ENCODE data around the gene GID8.

The GID8 gene

DNA sequence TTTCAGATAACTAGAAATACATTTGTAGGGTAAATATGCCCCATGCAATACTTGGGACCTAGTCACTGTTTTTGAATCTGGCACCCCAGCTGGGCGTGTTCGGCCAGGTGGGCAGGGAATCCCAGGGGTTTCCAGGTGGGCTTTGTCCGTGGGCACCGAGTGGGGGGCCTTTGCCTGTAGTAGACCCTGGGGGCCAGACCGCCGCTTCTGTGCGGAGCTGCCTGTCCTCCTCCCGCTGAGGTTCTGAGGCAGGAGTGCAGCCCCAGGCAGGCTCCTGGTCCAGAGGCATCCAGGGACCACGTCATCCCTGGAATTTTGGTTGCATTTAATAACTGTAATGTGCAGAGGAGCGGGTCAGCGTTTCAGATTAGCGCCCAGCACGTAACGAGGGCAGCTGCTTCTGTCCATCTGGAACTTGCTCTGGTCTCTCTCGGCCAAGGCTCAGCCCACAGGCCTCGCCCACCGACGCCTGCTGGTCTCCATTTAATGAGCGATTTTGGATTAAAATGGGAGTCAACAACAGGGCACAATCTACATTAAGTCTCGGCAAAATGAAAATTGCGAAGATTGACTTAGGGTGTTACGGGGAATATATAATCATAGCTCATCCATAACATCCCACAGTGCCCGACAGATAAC is 56.0 kb downstream of the GID8 start:
- peaks cover 12% of the 10 kb centered on the region for H3K27me3 Mint-ChIP-seq
- H3K36me3 Mint-ChIP-seq (ENCODE audit: low read depth), result no peaks in the 10 kb centered on the region
- no peaks in the 10 kb centered on the region for H3K9me3 Mint-ChIP-seq
- peaks cover 3% of the 10 kb centered on the region for H3K4me1 Mint-ChIP-seq
- ATAC-seq, result no peak
- H3K27ac Mint-ChIP-seq, result no peak overlapping the region
- DNase-seq, result no peak
- H3K4me3 Mint-ChIP-seq, result no peak overlapping the region

DNA sequence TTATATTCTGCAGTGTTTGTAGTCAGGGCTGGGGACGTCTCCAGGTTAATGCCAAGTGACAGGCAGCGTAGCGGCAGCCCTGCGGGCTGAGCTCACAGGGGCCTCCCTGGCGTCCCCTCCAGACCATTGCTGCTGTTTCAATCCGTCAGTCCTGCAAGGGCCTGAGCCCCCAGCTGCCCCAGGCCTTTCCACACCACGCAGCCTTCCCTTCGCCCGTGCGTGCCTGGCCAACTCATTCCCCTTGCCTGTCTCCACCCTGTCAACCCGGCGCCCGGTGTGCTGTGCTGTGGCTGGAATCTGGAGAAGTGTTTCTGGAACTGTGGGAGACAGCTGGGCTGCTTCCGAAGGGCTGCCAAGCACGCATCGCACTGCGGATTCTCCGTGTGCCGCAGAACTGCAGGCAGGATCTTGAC is 56.9 kb downstream of the GID8 start:
- Mint-ChIP-seq H3K4me1 (no peaks in the 10 kb centered on the region), H3K9me3 (no peaks in the 10 kb centered on the region), H3K4me3 (no peak overlapping the region), H3K27ac (no peak overlapping the region), H3K27me3 (peaks cover 21% of the 10 kb centered on the region), H3K36me3 (ENCODE audit: low read depth) (no peaks in the 10 kb centered on the region)
- ATAC-seq (no peak), DNase-seq (no peak)

GRCh38 chr20:62995481-62995880 is 57.5 kb downstream of the GID8 start:
- H3K4me1 Mint-ChIP-seq, result no peaks in the 10 kb centered on the region
- no peaks in the 10 kb centered on the region for H3K9me3 Mint-ChIP-seq
- ATAC-seq (no peak), DNase-seq (no peak)
- H3K36me3 Mint-ChIP-seq (ENCODE audit: low read depth), result no peaks in the 10 kb centered on the region
- no peak overlapping the region for H3K27ac Mint-ChIP-seq
- no peak overlapping the region for H3K4me3 Mint-ChIP-seq
- peaks cover 26% of the 10 kb centered on the region for H3K27me3 Mint-ChIP-seq

- no peaks in the 10 kb centered on the region for H3K36me3 Mint-ChIP-seq (ENCODE audit: low read depth)
Measured at GRCh38 chr20:62995898-62996595, 58.1 kb downstream of the GID8 start.

DNA sequence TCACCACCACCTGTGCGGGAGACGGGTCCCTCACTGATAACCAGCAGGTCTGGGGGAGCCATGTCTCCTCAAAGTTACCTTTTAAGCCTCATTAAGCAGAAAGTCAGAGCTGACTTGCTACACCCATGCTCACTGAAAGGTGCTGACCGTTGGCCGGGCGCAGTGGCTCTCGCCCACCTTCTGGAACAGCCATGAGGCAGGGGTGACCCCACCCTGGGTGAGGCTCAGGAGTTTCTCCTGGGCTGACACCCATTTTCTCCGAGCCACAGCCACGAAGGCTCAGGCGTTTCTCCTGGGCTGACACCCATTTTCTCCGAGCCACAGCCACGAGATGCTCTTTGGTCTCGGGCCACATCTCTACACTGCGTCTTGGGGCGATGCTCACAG is 58.6 kb downstream of the GID8 start:
- no peak overlapping the region for H3K27ac Mint-ChIP-seq
- H3K27me3 Mint-ChIP-seq, result peaks cover 36% of the 10 kb centered on the region
- H3K4me3 Mint-ChIP-seq, result no peak overlapping the region
- H3K4me1 Mint-ChIP-seq, result no peaks in the 10 kb centered on the region
- DNase-seq, result no peak
- H3K36me3 Mint-ChIP-seq (ENCODE audit: low read depth), result no peaks in the 10 kb centered on the region
- H3K9me3 Mint-ChIP-seq, result no peaks in the 10 kb centered on the region
- ATAC-seq, result no peak

More at GRCh38 chr20:62995898-62996595, 58.1 kb downstream of the GID8 start:
- Mint-ChIP-seq H3K27ac (no peak overlapping the region), H3K4me3 (no peak overlapping the region), H3K27me3 (peaks cover 31% of the 10 kb centered on the region), H3K9me3 (no peaks in the 10 kb centered on the region), H3K4me1 (no peaks in the 10 kb centered on the region)
- ATAC-seq (no peak), DNase-seq (no peak)

- ATAC-seq (no peak), DNase-seq (no peak)
- H3K27me3 Mint-ChIP-seq, result peaks cover 44% of the 10 kb centered on the region
- no peaks in the 10 kb centered on the region for H3K4me1 Mint-ChIP-seq
- H3K27ac Mint-ChIP-seq, result no peak overlapping the region
- no peaks in the 10 kb centered on the region for H3K36me3 Mint-ChIP-seq (ENCODE audit: low read depth)
- H3K4me3 Mint-ChIP-seq, result no peak overlapping the region
- no peaks in the 10 kb centered on the region for H3K9me3 Mint-ChIP-seq
Measured at GRCh38 chr20:62997417-62998035, 59.6 kb downstream of the GID8 start.

Measured in activated naive CD8-positive, alpha-beta T cell treated with anti-CD3 and anti-CD28 coated beads, Interleukin-2, amount 50 U/mL, for 24 hours (primary cell).